ENCODE measurements around the gene SLC25A48.
"Not testable (repeated sequence)": the region's sequence is repeated elsewhere in the genome, so short reads cannot be mapped to it uniquely, and the experiment has no call there.

SLC25A48 gene

GRCh38 chr5:135857630-135858311 lies 23.3 kb downstream of the SLC25A48 start:
- DNase-seq, result no peak

GRCh38 chr5:135859186-135859585 lies 24.7 kb downstream of the SLC25A48 start:
- not testable (repeated sequence) for DNase-seq

- DNase-seq, result no peak
These were observed 25.2 kb downstream of the SLC25A48 start for GRCh38 chr5:135859641-135860040.

GRCh38 chr5:135861641-135862040 lies 27.2 kb downstream of the SLC25A48 start:
- DNase-seq, result no peak

- DNase-seq, result no peak
These were observed 27.6 kb downstream of the SLC25A48 start for GRCh38 chr5:135862086-135862485.

- DNase-seq, result no peak
These were observed 28.3 kb downstream of the SLC25A48 start for GRCh38 chr5:135862744-135863143.

- no peak for DNase-seq
These were observed 30.3 kb downstream of the SLC25A48 start for GRCh38 chr5:135864503-135865435.

- no peak for DNase-seq
These were observed 31.6 kb downstream of the SLC25A48 start for GRCh38 chr5:135866016-135866415.

- no peak for DNase-seq
These were observed 33.1 kb downstream of the SLC25A48 start for GRCh38 chr5:135867599-135867998.

- DNase-seq, result no peak
These were observed 34.2 kb downstream of the SLC25A48 start for GRCh38 chr5:135868681-135869080.

GRCh38 chr5:135869276-135869675 lies 34.8 kb downstream of the SLC25A48 start:
- DNase-seq, result no peak

- no peak for DNase-seq
These were observed 35.5 kb downstream of the SLC25A48 start for GRCh38 chr5:135869935-135870334.

- DNase-seq, result no peak
These were observed 36.9 kb downstream of the SLC25A48 start for GRCh38 chr5:135871268-135871915.

- no peak for DNase-seq
These were observed 39.4 kb downstream of the SLC25A48 start for GRCh38 chr5:135873831-135874230.

- no peak for DNase-seq
These were observed 40.0 kb downstream of the SLC25A48 start for GRCh38 chr5:135874461-135874860.

GRCh38 chr5:135875567-135875966 lies 41.1 kb downstream of the SLC25A48 start:
- no peak for DNase-seq

GRCh38 chr5:135876146-135876545 lies 41.7 kb downstream of the SLC25A48 start:
- no peak for DNase-seq

- no peak for DNase-seq
These were observed 43.2 kb downstream of the SLC25A48 start for GRCh38 chr5:135877570-135878155.

- DNase-seq, result no peak
These were observed 43.7 kb downstream of the SLC25A48 start for GRCh38 chr5:135878156-135878620.

- DNase-seq, result no peak
These were observed 45.1 kb downstream of the SLC25A48 start for GRCh38 chr5:135879591-135879990.

- DNase-seq, result peak in 1 of 5 experiments; percentile 13
These were observed 45.8 kb downstream of the SLC25A48 start for GRCh38 chr5:135880278-135880677.

- DNase-seq, result no peak
These were observed 46.3 kb downstream of the SLC25A48 start for GRCh38 chr5:135880801-135881200.

GRCh38 chr5:135881244-135881643 lies 46.8 kb downstream of the SLC25A48 start:
- no peak for DNase-seq

Data from T-helper 2 cell (primary cell).